ENCODE results near the gene GLRA2.

The GLRA2 gene

GRCh38 chrX:14702145-14702544, 172.8 kb downstream of the GLRA2 start:
- no peaks in the 10 kb centered on the region for H3K27me3 ChIP-seq (ENCODE audit: control insufficient read depth in 3 of 3, insufficient read depth in 3 of 3, low read depth in 1 of 3, low read length in 3 of 3)
- H4K91ac ChIP-seq (ENCODE audit: low read depth, low read length, poor library complexity) = no peak overlapping the region
- no peak overlapping the region for H2AK5ac ChIP-seq (ENCODE audit: low read depth, low read length)
- H2BK12ac ChIP-seq (ENCODE audit: low read length) = no peak overlapping the region
- no peak overlapping the region for H3K4me2 ChIP-seq (ENCODE audit: insufficient read depth, low read length, poor library complexity, severe bottlenecking)
- no peaks in the 10 kb centered on the region for H3K4me1 ChIP-seq (ENCODE audit: control insufficient read depth in 2 of 2, insufficient read depth in 1 of 2, low read depth in 1 of 2, low read length in 2 of 2)
- no peaks in the 10 kb centered on the region for H3K9me3 ChIP-seq (replicated peaks in 1 of 2; ENCODE audit: control insufficient read depth in 2 of 2, insufficient read depth in 1 of 2, low read depth in 1 of 2, low read length in 2 of 2)
- no peak overlapping the region for H2BK5ac ChIP-seq (ENCODE audit: low read length)
- no peak for DNase-seq (ENCODE audit: low spot score)
- no peak overlapping the region for H2BK120ac ChIP-seq (ENCODE audit: low read depth, low read length)
- no peak overlapping the region for H3K27ac ChIP-seq (replicated peaks; ENCODE audit: low read length)
- no peak overlapping the region for H3K18ac ChIP-seq (ENCODE audit: low read length)
- no peaks in the 10 kb centered on the region for H3K79me1 ChIP-seq (ENCODE audit: low read depth, low read length)
- H2AFZ ChIP-seq (ENCODE audit: low read length) = no peak overlapping the region
- H3K14ac ChIP-seq (ENCODE audit: low read length) = no peak overlapping the region
- H3K9ac ChIP-seq (ENCODE audit: low read depth, low read length, poor library complexity) = no peak overlapping the region
- H3K4ac ChIP-seq (ENCODE audit: low read length) = no peak overlapping the region
- H3K36me3 ChIP-seq (replicated peaks in 1 of 2; ENCODE audit: control insufficient read depth in 2 of 2, insufficient read depth in 2 of 2, low read length in 2 of 2) = no peaks in the 10 kb centered on the region
- no peak overlapping the region for H3K23ac ChIP-seq (ENCODE audit: low read depth, low read length, poor library complexity)
- H2BK15ac ChIP-seq (ENCODE audit: low read length) = no peak overlapping the region
- H4K8ac ChIP-seq (ENCODE audit: low read depth, low read length) = no peak overlapping the region
- no peak overlapping the region for H3K4me3 ChIP-seq (ENCODE audit: low read length in 2 of 2)

GRCh38 chrX:14712096-14712495, 182.8 kb downstream of the GLRA2 start:
- Histone ChIP-seq H3K18ac (ENCODE audit: low read length) (no peak overlapping the region), H4K91ac (ENCODE audit: low read depth, low read length, poor library complexity) (no peak overlapping the region), H3K36me3 (replicated peaks in 1 of 2; ENCODE audit: control insufficient read depth in 2 of 2, insufficient read depth in 2 of 2, low read length in 2 of 2) (no peaks in the 10 kb centered on the region), H3K79me1 (ENCODE audit: low read depth, low read length) (no peaks in the 10 kb centered on the region), H2AK5ac (ENCODE audit: low read depth, low read length) (no peak overlapping the region), H3K23ac (ENCODE audit: low read depth, low read length, poor library complexity) (no peak overlapping the region), H3K9me3 (replicated peaks in 1 of 2; ENCODE audit: control insufficient read depth in 2 of 2, insufficient read depth in 1 of 2, low read depth in 1 of 2, low read length in 2 of 2) (no peaks in the 10 kb centered on the region), H2BK120ac (ENCODE audit: low read depth, low read length) (no peak overlapping the region), H3K14ac (ENCODE audit: low read length) (no peak overlapping the region), H2BK5ac (ENCODE audit: low read length) (no peak overlapping the region), H3K4me1 (ENCODE audit: control insufficient read depth in 2 of 2, insufficient read depth in 1 of 2, low read depth in 1 of 2, low read length in 2 of 2) (no peaks in the 10 kb centered on the region), H3K27me3 (ENCODE audit: control insufficient read depth in 3 of 3, insufficient read depth in 3 of 3, low read depth in 1 of 3, low read length in 3 of 3) (no peaks in the 10 kb centered on the region), H3K27ac (replicated peaks; ENCODE audit: low read length) (no peak overlapping the region), H3K9ac (ENCODE audit: low read depth, low read length, poor library complexity) (no peak overlapping the region), H2BK12ac (ENCODE audit: low read length) (no peak overlapping the region), H3K4me2 (ENCODE audit: insufficient read depth, low read length, poor library complexity, severe bottlenecking) (no peak overlapping the region), H4K8ac (ENCODE audit: low read depth, low read length) (no peak overlapping the region), H3K4me3 (ENCODE audit: low read length in 2 of 2) (no peak overlapping the region), H3K4ac (ENCODE audit: low read length) (no peak overlapping the region), H2AFZ (ENCODE audit: low read length) (no peak overlapping the region), H2BK15ac (ENCODE audit: low read length) (no peak overlapping the region)
- DNase-seq (ENCODE audit: low spot score) = no peak
- no CpG with 5 or more reads among the region's 3 CpGs for WGBS, 2 donors (ENCODE audit: extremely low coverage in 2 of 2, insufficient read length in 2 of 2, insufficient replicate concordance in 1 of 2)

GRCh38 chrX:14717949-14718348, 188.6 kb downstream of the GLRA2 start:
- WGBS, 2 donors (ENCODE audit: extremely low coverage in 2 of 2, insufficient read length in 2 of 2, insufficient replicate concordance in 1 of 2) = no CpG with 5 or more reads among the region's 3 CpGs
- Histone ChIP-seq H3K9me3 (replicated peaks in 1 of 2; ENCODE audit: control insufficient read depth in 2 of 2, insufficient read depth in 1 of 2, low read depth in 1 of 2, low read length in 2 of 2) (no peaks in the 10 kb centered on the region), H3K4me2 (ENCODE audit: insufficient read depth, low read length, poor library complexity, severe bottlenecking) (no peak overlapping the region), H3K4ac (ENCODE audit: low read length) (no peak overlapping the region), H3K27ac (replicated peaks; ENCODE audit: low read length) (no peak overlapping the region), H2BK12ac (ENCODE audit: low read length) (no peak overlapping the region), H2BK5ac (ENCODE audit: low read length) (no peak overlapping the region), H2AK5ac (ENCODE audit: low read depth, low read length) (no peak overlapping the region), H3K9ac (ENCODE audit: low read depth, low read length, poor library complexity) (no peak overlapping the region), H2BK15ac (ENCODE audit: low read length) (no peak overlapping the region), H3K4me1 (ENCODE audit: control insufficient read depth in 2 of 2, insufficient read depth in 1 of 2, low read depth in 1 of 2, low read length in 2 of 2) (no peaks in the 10 kb centered on the region), H2AFZ (ENCODE audit: low read length) (no peak overlapping the region), H4K91ac (ENCODE audit: low read depth, low read length, poor library complexity) (no peak overlapping the region), H3K4me3 (ENCODE audit: low read length in 2 of 2) (no peak overlapping the region), H3K79me1 (ENCODE audit: low read depth, low read length) (no peaks in the 10 kb centered on the region), H3K36me3 (replicated peaks in 1 of 2; ENCODE audit: control insufficient read depth in 2 of 2, insufficient read depth in 2 of 2, low read length in 2 of 2) (no peaks in the 10 kb centered on the region), H3K27me3 (ENCODE audit: control insufficient read depth in 3 of 3, insufficient read depth in 3 of 3, low read depth in 1 of 3, low read length in 3 of 3) (no peaks in the 10 kb centered on the region), H2BK120ac (ENCODE audit: low read depth, low read length) (no peak overlapping the region), H3K14ac (ENCODE audit: low read length) (no peak overlapping the region), H4K8ac (ENCODE audit: low read depth, low read length) (no peak overlapping the region), H3K18ac (ENCODE audit: low read length) (no peak overlapping the region), H3K23ac (ENCODE audit: low read depth, low read length, poor library complexity) (no peak overlapping the region)
- DNase-seq (ENCODE audit: low spot score) = no peak

GRCh38 chrX:14718403-14718802, 189.1 kb downstream of the GLRA2 start:
- no peak overlapping the region for H2BK120ac ChIP-seq (ENCODE audit: low read depth, low read length)
- H3K4me1 ChIP-seq (ENCODE audit: control insufficient read depth in 2 of 2, insufficient read depth in 1 of 2, low read depth in 1 of 2, low read length in 2 of 2) = no peaks in the 10 kb centered on the region
- no peak overlapping the region for H3K4me3 ChIP-seq (ENCODE audit: low read length in 2 of 2)
- no peak overlapping the region for H2BK12ac ChIP-seq (ENCODE audit: low read length)
- no peak overlapping the region for H2BK15ac ChIP-seq (ENCODE audit: low read length)
- no peak overlapping the region for H3K18ac ChIP-seq (ENCODE audit: low read length)
- no peak for DNase-seq (ENCODE audit: low spot score)
- no peak overlapping the region for H3K27ac ChIP-seq (replicated peaks; ENCODE audit: low read length)
- H2BK5ac ChIP-seq (ENCODE audit: low read length) = no peak overlapping the region
- no CpG with 5 or more reads among the region's 2 CpGs for WGBS, 2 donors (ENCODE audit: extremely low coverage in 2 of 2, insufficient read length in 2 of 2, insufficient replicate concordance in 1 of 2)
- no peak overlapping the region for H3K4me2 ChIP-seq (ENCODE audit: insufficient read depth, low read length, poor library complexity, severe bottlenecking)
- no peaks in the 10 kb centered on the region for H3K36me3 ChIP-seq (replicated peaks in 1 of 2; ENCODE audit: control insufficient read depth in 2 of 2, insufficient read depth in 2 of 2, low read length in 2 of 2)
- H3K14ac ChIP-seq (ENCODE audit: low read length) = no peak overlapping the region
- H4K91ac ChIP-seq (ENCODE audit: low read depth, low read length, poor library complexity) = no peak overlapping the region
- no peak overlapping the region for H3K9ac ChIP-seq (ENCODE audit: low read depth, low read length, poor library complexity)
- H4K8ac ChIP-seq (ENCODE audit: low read depth, low read length) = no peak overlapping the region
- no peak overlapping the region for H3K4ac ChIP-seq (ENCODE audit: low read length)
- no peaks in the 10 kb centered on the region for H3K9me3 ChIP-seq (replicated peaks in 1 of 2; ENCODE audit: control insufficient read depth in 2 of 2, insufficient read depth in 1 of 2, low read depth in 1 of 2, low read length in 2 of 2)
- H3K27me3 ChIP-seq (ENCODE audit: control insufficient read depth in 3 of 3, insufficient read depth in 3 of 3, low read depth in 1 of 3, low read length in 3 of 3) = no peaks in the 10 kb centered on the region
- no peak overlapping the region for H2AFZ ChIP-seq (ENCODE audit: low read length)
- no peak overlapping the region for H2AK5ac ChIP-seq (ENCODE audit: low read depth, low read length)
- H3K79me1 ChIP-seq (ENCODE audit: low read depth, low read length) = no peaks in the 10 kb centered on the region
- H3K23ac ChIP-seq (ENCODE audit: low read depth, low read length, poor library complexity) = no peak overlapping the region
